ENCODE results near the gene FBXO41.
A peak's percentile ranks its signal among the peaks of the same experiment; 100 is the strongest.

FBXO41 gene

GRCh38 chr2:73290049-73290839 lies 6.0 kb upstream of the FBXO41 start:
- DNase-seq (ENCODE audit: low read depth) = peak; percentile 32

GRCh38 chr2:73289304-73289703 lies 5.0 kb upstream of the FBXO41 start:
- no peak for DNase-seq (ENCODE audit: low read depth)

- DNase-seq (ENCODE audit: low read depth) = no peak
Measured at GRCh38 chr2:73286134-73286655, 1.9 kb upstream of the FBXO41 start.

GRCh38 chr2:73285159-73285739 lies 971 bp upstream of the FBXO41 start:
- DNase-seq (ENCODE audit: low read depth) = no peak

- DNase-seq (ENCODE audit: low read depth) = no peak
Measured at GRCh38 chr2:73283545-73284295, 558 bp downstream of the FBXO41 start.

GRCh38 chr2:73282924-73283544 lies 1.2 kb downstream of the FBXO41 start:
- no peak for DNase-seq (ENCODE audit: low read depth)

- no peak for DNase-seq (ENCODE audit: low read depth)
Measured at GRCh38 chr2:73281244-73281643, 3.0 kb downstream of the FBXO41 start.

- DNase-seq (ENCODE audit: low read depth) = no peak
Measured at GRCh38 chr2:73279852-73280251, 4.4 kb downstream of the FBXO41 start.

- DNase-seq (ENCODE audit: low read depth) = no peak
Measured at GRCh38 chr2:73272270-73272669, 12.0 kb downstream of the FBXO41 start.

GRCh38 chr2:73269686-73270465 lies 14.4 kb downstream of the FBXO41 start:
- DNase-seq (ENCODE audit: low read depth) = no peak

GRCh38 chr2:73268830-73269685 lies 15.2 kb downstream of the FBXO41 start:
- DNase-seq (ENCODE audit: low read depth) = no peak

- no peak for DNase-seq (ENCODE audit: low read depth)
Measured at GRCh38 chr2:73268366-73268829, 15.9 kb downstream of the FBXO41 start.

GRCh38 chr2:73267008-73267407 lies 17.3 kb downstream of the FBXO41 start:
- DNase-seq (ENCODE audit: low read depth) = no peak

- DNase-seq (ENCODE audit: low read depth) = no peak
Measured at GRCh38 chr2:73266061-73266901, 18.0 kb downstream of the FBXO41 start.

GRCh38 chr2:73265298-73266060 lies 18.8 kb downstream of the FBXO41 start:
- no peak for DNase-seq (ENCODE audit: low read depth)

- DNase-seq (ENCODE audit: low read depth) = no peak
Measured at GRCh38 chr2:73264783-73265182, 19.5 kb downstream of the FBXO41 start.

GRCh38 chr2:73264332-73264606 lies 20.0 kb downstream of the FBXO41 start:
- DNase-seq (ENCODE audit: low read depth) = no peak

- no peak for DNase-seq (ENCODE audit: low read depth)
Measured at GRCh38 chr2:73263540-73264331, 20.5 kb downstream of the FBXO41 start.
